GM12872 (cell line): Measurements from ENCODE around the gene CD19.

Experiments
- TF ChIP-seq, protein P1 (sequence below): IDR thresholded peaks from 3 replicates; pipeline ENCODE4 v1.5.1; 2011; ENCODE audit warnings: low read depth, mild to moderate bottlenecking, low read length, moderate library complexity; ENCODE audit not compliant: insufficient read depth

Gene CD19

DNA sequence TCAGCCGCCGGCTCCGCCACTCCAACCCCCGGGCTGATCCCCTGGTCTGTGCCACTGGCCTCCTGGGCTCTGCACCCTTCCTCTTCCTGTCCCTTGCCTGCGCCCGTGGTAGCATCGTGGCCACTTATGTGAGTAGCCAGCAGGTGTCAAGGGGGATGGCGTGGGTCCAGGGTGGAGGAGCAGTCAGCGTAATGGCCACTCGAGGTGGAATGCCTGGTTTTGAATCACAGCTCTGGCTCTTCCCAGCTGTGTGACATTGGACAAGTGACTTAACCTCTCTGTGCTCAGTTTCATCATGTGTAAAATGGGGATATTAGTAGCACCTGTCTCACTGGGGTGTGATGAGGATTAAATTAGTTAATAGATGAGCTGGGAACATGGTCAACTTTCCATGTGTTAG lies 50.6 kb downstream of the CD19 start:
- TF ChIP-seq, protein P1, sequence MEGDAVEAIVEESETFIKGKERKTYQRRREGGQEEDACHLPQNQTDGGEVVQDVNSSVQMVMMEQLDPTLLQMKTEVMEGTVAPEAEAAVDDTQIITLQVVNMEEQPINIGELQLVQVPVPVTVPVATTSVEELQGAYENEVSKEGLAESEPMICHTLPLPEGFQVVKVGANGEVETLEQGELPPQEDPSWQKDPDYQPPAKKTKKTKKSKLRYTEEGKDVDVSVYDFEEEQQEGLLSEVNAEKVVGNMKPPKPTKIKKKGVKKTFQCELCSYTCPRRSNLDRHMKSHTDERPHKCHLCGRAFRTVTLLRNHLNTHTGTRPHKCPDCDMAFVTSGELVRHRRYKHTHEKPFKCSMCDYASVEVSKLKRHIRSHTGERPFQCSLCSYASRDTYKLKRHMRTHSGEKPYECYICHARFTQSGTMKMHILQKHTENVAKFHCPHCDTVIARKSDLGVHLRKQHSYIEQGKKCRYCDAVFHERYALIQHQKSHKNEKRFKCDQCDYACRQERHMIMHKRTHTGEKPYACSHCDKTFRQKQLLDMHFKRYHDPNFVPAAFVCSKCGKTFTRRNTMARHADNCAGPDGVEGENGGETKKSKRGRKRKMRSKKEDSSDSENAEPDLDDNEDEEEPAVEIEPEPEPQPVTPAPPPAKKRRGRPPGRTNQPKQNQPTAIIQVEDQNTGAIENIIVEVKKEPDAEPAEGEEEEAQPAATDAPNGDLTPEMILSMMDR: no peak

DNA sequence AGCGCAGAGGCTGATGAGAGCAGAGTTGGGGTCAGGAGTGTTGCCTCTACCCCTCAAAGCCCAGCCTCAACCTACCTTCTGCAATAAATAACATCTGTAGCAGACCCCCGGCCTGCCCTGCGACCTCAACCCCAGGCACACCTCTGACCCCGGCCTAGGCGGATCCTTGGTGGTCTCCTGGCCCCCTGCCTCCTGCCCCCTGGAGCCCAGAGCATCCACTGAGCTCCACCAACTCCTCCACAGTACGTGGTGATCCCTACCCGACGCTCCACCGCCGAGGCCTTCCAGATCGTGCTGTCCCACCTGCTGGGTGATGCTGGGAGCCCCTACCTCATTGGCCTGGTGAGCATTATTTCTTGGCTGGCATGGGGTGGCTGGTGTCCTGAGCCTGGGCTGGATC lies 51.2 kb downstream of the CD19 start:
- TF ChIP-seq, protein P1: no peak

- TF ChIP-seq, protein P1: no peak
Measured at GRCh38 chr16:28983644-28984043, 51.9 kb downstream of the CD19 start.

DNA sequence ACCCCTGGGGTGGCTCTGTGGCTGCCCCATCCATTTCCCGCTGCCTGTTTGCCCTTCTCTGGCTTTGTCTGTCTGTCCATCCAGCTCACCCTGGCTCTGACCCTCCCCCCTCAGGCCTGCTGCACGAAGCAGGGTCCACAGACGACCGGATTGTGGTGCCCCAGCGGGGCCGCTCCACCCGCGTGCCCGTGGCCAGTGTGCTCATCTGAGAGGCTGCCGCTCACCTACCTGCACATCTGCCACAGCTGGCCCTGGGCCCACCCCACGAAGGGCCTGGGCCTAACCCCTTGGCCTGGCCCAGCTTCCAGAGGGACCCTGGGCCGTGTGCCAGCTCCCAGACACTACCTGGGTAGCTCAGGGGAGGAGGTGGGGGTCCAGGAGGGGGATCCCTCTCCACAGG lies 52.3 kb downstream of the CD19 start:
- TF ChIP-seq, protein P1: no peak

- TF ChIP-seq, protein P1: no peak
Measured at GRCh38 chr16:28984619-28985135, 52.9 kb downstream of the CD19 start, which contains the start of gene LAT. Gene LAT (plus strand): TSS chr16:28985052. CDS start chr16:28985418, 366 bp downstream.

GRCh38 chr16:28985211-28986041 lies 53.7 kb downstream of the CD19 start:
- TF ChIP-seq, protein P1: no peak

DNA sequence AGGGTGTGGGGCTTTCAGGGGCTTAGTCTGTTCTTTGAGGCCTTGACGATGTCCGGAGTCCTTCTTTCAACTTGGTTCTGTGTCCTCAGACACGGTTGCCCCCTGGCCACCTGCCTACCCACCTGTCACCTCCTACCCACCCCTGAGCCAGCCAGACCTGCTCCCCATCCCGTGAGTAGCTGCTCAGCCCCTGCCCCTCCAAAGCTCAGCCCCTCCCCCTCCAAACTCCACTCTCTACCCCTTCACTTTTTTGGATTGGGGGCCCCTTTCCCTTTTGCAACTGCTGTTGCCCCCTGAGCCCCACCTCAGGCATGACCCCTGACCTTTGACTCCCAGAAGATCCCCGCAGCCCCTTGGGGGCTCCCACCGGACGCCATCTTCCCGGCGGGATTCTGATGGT lies 54.3 kb downstream of the CD19 start:
- TF ChIP-seq, protein P1: no peak
